Vagina (tissue), 2 donors: ENCODE measurements around the gene MYO1H.

ENCODE experiments used
- CTCF ChIP-seq, 3 experiments: fragments of 450-650 bp in 2 of 3; fragments of 200-600 bp in 1 of 3; sonication (generic) in 1 of 3; IDR thresholded peaks; one replicate each; pipeline ENCODE4 v1.5.1; 2017 to 2019; ENCODE audit warnings: antibody characterized with exemption in 3 of 3, mild to moderate bottlenecking in 2 of 3, moderate library complexity in 2 of 3
- POLR2A ChIP-seq, 2 donors: fragments of 450-650 bp; IDR thresholded peaks; one replicate each; pipeline ENCODE4 v1.6.1; 2017; ENCODE audit warnings: antibody characterized with exemption in 2 of 2, mild to moderate bottlenecking in 2 of 2, moderate library complexity in 2 of 2

GRCh38 chr12:109445191-109445609, 97.5 kb downstream of the MYO1H start:
- no peak for TF ChIP-seq CTCF (IDR thresholded peaks at IDR 0.05)
- no peak for TF ChIP-seq POLR2A (IDR thresholded peaks at IDR 0.05)
